BJ (cell line): ENCODE data around the gene IKZF3. TPM values are rescaled to one million over a fixed set of nuclear protein-coding genes. Genes with fewer than 3 reads are reported as not detected.
"Not testable (repeated sequence)": the region's sequence is repeated elsewhere in the genome, so short reads cannot be mapped to it uniquely, and the experiment has no call there.

Experiments used
- CTCF ChIA-PET: fragments of 350-600 bp; formaldehyde crosslinking; extraction: SDS; loops from one replicate; lab custom pipeline; 2021; ENCODE audit warnings: antibody characterized with exemption, inconsistent platforms; lab: Yijun Ruan, JAX
- POLR2A ChIA-PET: fragments of 300-600 bp; sonication (Branson Sonifier 250); formaldehyde crosslinking; extraction: SDS; loops from one replicate; lab custom pipeline; 2021; ENCODE audit warnings: antibody characterized with exemption; lab: Charles Lee
- DNase-seq: peaks from one replicate; pipeline ENCODE4 v3.0.0-alpha.2; 2011; ENCODE audit warnings: low read depth
- H3K27me3 ChIP-seq: 2 replicates; pipeline ENCODE4 v1.6.0; 2011; ENCODE audit warnings: low read length; ENCODE audit not compliant: control insufficient read depth, insufficient read depth
- H3K36me3 ChIP-seq: 2 replicates; pipeline ENCODE4 v1.5.1; 2011; ENCODE audit warnings: low read length; ENCODE audit not compliant: control insufficient read depth, insufficient read depth
- H3K4me3 ChIP-seq: 2 replicates; pipeline ENCODE4 v1.5.1; 2011; ENCODE audit warnings: low read depth, mild to moderate bottlenecking, control low read depth, low read length
- CTCF ChIP-seq: IDR thresholded peaks from 2 replicates; pipeline ENCODE4 v1.5.1; 2011; ENCODE audit warnings: low read depth, mild to moderate bottlenecking, control low read depth, inconsistent platforms, low read length, moderate library complexity; ENCODE audit not compliant: insufficient read depth
- polyA plus RNA-seq: library from polyadenylated mRNA; depleted of rRNA; stranded (reverse); fragments of >200 nt; gene quantifications from 2 replicates; pipeline ENCODE4 v1.2.3, GENCODE V29; 2011; rRNA removed
- small RNA-seq: library from RNA; depleted of rRNA; stranded (forward); fragments of <200 nt; gene quantifications from one replicate; pipeline ENCODE3, GENCODE V24; 2012; ENCODE audit warnings: low replicate concordance, low read depth; ENCODE audit not compliant: insufficient read length

Gene IKZF3
- polyA plus RNA-seq, 1 experiment: not detected

GRCh38 chr17:39711851-39712250 lies 152.3 kb downstream of the IKZF3 start:
- Histone ChIP-seq H3K4me3 (no peak overlapping the region), H3K36me3 (peaks cover 48% of the 10 kb centered on the region), H3K27me3 (no peaks in the 10 kb centered on the region)
- ChIA-PET CTCF (interaction anchor here (1.6 to 2.3 kb wide), 2 partner anchors 18 to 88 kb away, joined by 3 to 7 read pairs; partner anchors contain the start of gene MIEN1), POLR2A (no interaction called here)
- DNase-seq: no peak
- TF ChIP-seq CTCF: no peak

- peaks cover 44% of the 10 kb centered on the region for H3K36me3 ChIP-seq
- ChIA-PET POLR2A (interaction anchor here (0.6 kb wide), 1 partner anchor 75 kb away, joined by 3 read pairs; no protein-coding TSS in a partner anchor), CTCF (interaction anchor here (0.9 to 2.3 kb wide), 3 partner anchors 7 to 19 kb away, joined by 4 to 7 read pairs (median 5); partner anchors contain the start of genes ERBB2 and MIEN1)
- not testable (repeated sequence) for H3K4me3 ChIP-seq, DNase-seq, H3K27me3 ChIP-seq
These were observed 153.0 kb downstream of the IKZF3 start for GRCh38 chr17:39711071-39711470.

GRCh38 chr17:39709998-39710964 lies 153.8 kb downstream of the IKZF3 start:
- no peak overlapping the region for H3K4me3 ChIP-seq
- peaks cover 36% of the 10 kb centered on the region for H3K36me3 ChIP-seq
- POLR2A ChIA-PET: no interaction called here
- no peaks in the 10 kb centered on the region for H3K27me3 ChIP-seq
- no peak for DNase-seq
- no peak for TF ChIP-seq CTCF
- CTCF ChIA-PET: interaction anchor here (0.5 to 2.3 kb wide), 4 partner anchors 8 to 62 kb away, joined by 3 to 7 read pairs (median 4); partner anchors contain the start of genes ERBB2 and MIEN1

GRCh38 chr17:39709319-39709997 lies 154.7 kb downstream of the IKZF3 start:
- Histone ChIP-seq H3K36me3 (peaks cover 34% of the 10 kb centered on the region), H3K27me3 (no peaks in the 10 kb centered on the region), H3K4me3 (no peak overlapping the region)
- ChIA-PET POLR2A (no interaction called here), CTCF (interaction anchor here (1.0 to 1.8 kb wide), 3 partner anchors 10 to 86 kb away, joined by 3 to 8 read pairs (median 5); partner anchors contain the start of genes ERBB2 and MIEN1)
- TF ChIP-seq CTCF: no peak
- no peak for DNase-seq

Small RNA genes within 50 kb of the gene (small RNA-seq; reads per million reads assigned to genes)
- gene AC090844.1: not detected
- gene MIR4728: not detected

Other genes starting within 250 kb of the IKZF3 start
- not detected in 2 replicates for gene PPP1R1B, start 237.4 kb downstream of the IKZF3 start, polyA plus RNA-seq
- gene STARD3, start 227.2 kb downstream of the IKZF3 start, polyA plus RNA-seq: 51.6 and 93.8 TPM in 2 replicates
- gene TCAP, start 199.0 kb downstream of the IKZF3 start, polyA plus RNA-seq: 0.16 and 0.22 TPM in 2 replicates
- not detected in 2 replicates for gene PNMT, start 195.9 kb downstream of the IKZF3 start, polyA plus RNA-seq
- gene PGAP3, start 176.3 kb downstream of the IKZF3 start, polyA plus RNA-seq: 11.4 and 20.3 TPM in 2 replicates
- gene ERBB2, start 164.2 kb downstream of the IKZF3 start, polyA plus RNA-seq: 22.8 and 35.4 TPM in 2 replicates
- gene MIEN1, start 133.8 kb downstream of the IKZF3 start, polyA plus RNA-seq: 61.4 and 78.9 TPM in 2 replicates
- 0.09 and 0.23 TPM in 2 replicates for gene GRB7, start 126.4 kb downstream of the IKZF3 start, polyA plus RNA-seq
- gene ZPBP2, start 3.9 kb upstream of the IKZF3 start, polyA plus RNA-seq: not detected in 2 replicates
- gene GSDMB, start 54.3 kb upstream of the IKZF3 start, polyA plus RNA-seq: 3.8 and 5.1 TPM in 2 replicates
- gene ORMDL3, start 63.3 kb upstream of the IKZF3 start, polyA plus RNA-seq: 78.3 and 96.7 TPM in 2 replicates
- gene LRRC3C, start 63.4 kb upstream of the IKZF3 start, polyA plus RNA-seq: not detected in 2 replicates
- not detected in 2 replicates for gene GSDMA, start 98.7 kb upstream of the IKZF3 start, polyA plus RNA-seq
- gene PSMD3, start 116.5 kb upstream of the IKZF3 start, polyA plus RNA-seq: 57.0 and 104 TPM in 2 replicates
- gene CSF3, start 151.1 kb upstream of the IKZF3 start, polyA plus RNA-seq: not detected in 2 replicates
- gene MED24, start 190.1 kb upstream of the IKZF3 start, polyA plus RNA-seq: 40.1 and 55.2 TPM in 2 replicates
- 32.1 and 43.3 TPM in 2 replicates for gene THRA, start 198.7 kb upstream of the IKZF3 start, polyA plus RNA-seq
- gene NR1D1, start 236.3 kb upstream of the IKZF3 start, polyA plus RNA-seq: 1.9 and 2.3 TPM in 2 replicates